HepG2 (cell line): ENCODE results near the gene XRCC1. TPM values are rescaled to one million over a fixed set of nuclear protein-coding genes. Genes with fewer than 3 reads are reported as not detected.

Experiments
- ATAC-seq: fragments of 200-7000 bp; cut with Tn5 transposase; 3 replicates; pipeline ENCODE4 v1.9.1; 2020; ENCODE audit warnings: mild to moderate bottlenecking, moderate library complexity
- BruUV-seq: library from RNA; stranded (reverse); fragments of 400-500 nt; replicated peaks from 2 replicates; lab custom pipeline; 2021; lab: Mats Ljungman, UMichigan
- CTCF ChIA-PET: fragments of 300-600 bp; formaldehyde crosslinking; extraction: SDS; loops from one replicate; lab custom pipeline; 2021; ENCODE audit warnings: low total read pairs, inconsistent platforms, low intra/inter-chr PET ratio; lab: Yijun Ruan, JAX
- POLR2A ChIA-PET: fragments of 350-600 bp; sonication (Branson Sonifier 250); formaldehyde crosslinking; loops from one replicate; lab custom pipeline; 2020; ENCODE audit warnings: antibody characterized with exemption, inconsistent platforms; lab: Yijun Ruan, JAX
- DNase-seq: peaks from one replicate; pipeline ENCODE4 v3.0.0-alpha.2; 2015; ENCODE audit warnings: low spot score
- FAIRE-seq: peaks from 3 replicates; lab custom pipeline; 2011; peaks lifted over from hg19 to GRCh38; lab: Jason Lieb, UNC
- H2AFZ ChIP-seq: one replicate; pipeline ENCODE4 v1.6.1; 2011; ENCODE audit warnings: low read length, inconsistent platforms
- H3K27ac ChIP-seq: fragments of 300-600 bp; 3 replicates; pipeline ENCODE4 v1.8.0; 2011; ENCODE audit warnings: mixed run types, mild to moderate bottlenecking, mixed read lengths, low read length, inconsistent platforms; ENCODE audit not compliant: insufficient read depth; ENCODE audit errors: extremely low read length
- H3K27me3 ChIP-seq, 2 experiments: fragments of 200-600 bp in 1 of 2; 2 replicates in 1 of 2; 3 replicates in 1 of 2; pipeline versions ENCODE4 v1.6.0 to v1.8.0; 2011; ENCODE audit warnings: low read length in 2 of 2, mild to moderate bottlenecking in 2 of 2, moderate library complexity in 2 of 2, inconsistent platforms in 1 of 2; ENCODE audit not compliant: insufficient read depth in 2 of 2, control insufficient read depth in 1 of 2
- H3K36me3 ChIP-seq, 2 experiments: fragments of 200-600 bp in 1 of 2; replicated peaks in 1 of 2; 2 replicates in 1 of 2; 3 replicates in 1 of 2; pipeline versions ENCODE4 v1.5.1 to v1.8.0; 2011; ENCODE audit warnings: low read length in 2 of 2, inconsistent platforms in 1 of 2; ENCODE audit not compliant: insufficient read depth in 2 of 2, control insufficient read depth in 1 of 2
- H3K4me1 ChIP-seq: 2 replicates; pipeline ENCODE4 v1.5.1; 2012; ENCODE audit warnings: low read length, inconsistent platforms; ENCODE audit not compliant: insufficient read depth
- H3K4me2 ChIP-seq: 2 replicates; pipeline ENCODE4 v1.6.0; 2011; ENCODE audit warnings: low read depth, low read length, inconsistent platforms
- H3K4me3 ChIP-seq, 3 experiments: fragments of 200-600 bp in 1 of 3; sonication (generic), shearing (Covaris generic) in 1 of 3; replicated peaks in 1 of 3; 2 replicates each; pipeline ENCODE4 v1.5.1; 2011 to 2016; ENCODE audit warnings: low read length in 3 of 3, inconsistent platforms in 2 of 3, low read depth in 2 of 3, mild to moderate bottlenecking in 2 of 3, control low read depth in 1 of 3, mixed read lengths in 1 of 3; ENCODE audit not compliant: insufficient read depth in 1 of 3
- H3K79me2 ChIP-seq: one replicate; pipeline ENCODE4 v1.6.1; 2011; ENCODE audit warnings: low read length, inconsistent platforms; ENCODE audit not compliant: insufficient read depth
- H3K9ac ChIP-seq: 2 replicates; pipeline ENCODE4 v1.6.0; 2011; ENCODE audit warnings: mild to moderate bottlenecking, low read depth, low read length, inconsistent platforms; ENCODE audit not compliant: insufficient read depth
- H3K9me3 ChIP-seq: 2 replicates; pipeline ENCODE4 v1.5.1; 2012; ENCODE audit warnings: mild to moderate bottlenecking, low read length
- H4K20me1 ChIP-seq: 2 replicates; pipeline ENCODE4 v1.6.0; 2011; ENCODE audit warnings: inconsistent platforms, mild to moderate bottlenecking, low read length, moderate library complexity; ENCODE audit not compliant: insufficient read depth
- ATAD3A ChIP-seq: sonication (generic); formaldehyde crosslinking; IDR thresholded peaks from 2 replicates; pipeline ENCODE4 v1.4.0; 2020; ENCODE audit warnings: missing genetic modification reagents
- CCAR2 ChIP-seq: fragments of 200-400 bp; formaldehyde crosslinking; optimal IDR thresholded peaks from 2 replicates; pipeline ENCODE3; 2018; ENCODE audit warnings: low read depth, mild to moderate bottlenecking, low read length, moderate library complexity
- HCFC1 ChIP-seq: fragments of 150-350 bp; IDR thresholded peaks from 2 replicates; pipeline ENCODE4 v1.6.1; 2014; ENCODE audit warnings: low read depth, low read length
- MATR3 ChIP-seq: sonication (generic); formaldehyde crosslinking; IDR thresholded peaks from 2 replicates; pipeline ENCODE4 v1.4.0; 2020; ENCODE audit warnings: missing genetic modification reagents
- REL ChIP-seq: sonication (generic); formaldehyde crosslinking; conservative IDR thresholded peaks from 2 replicates; pipeline ENCODE4 v1.8.0; 2022; ENCODE audit warnings: mild to moderate bottlenecking, missing genetic modification reagents, moderate library complexity
- REPIN1 ChIP-seq: sonication (generic); formaldehyde crosslinking; IDR thresholded peaks from 2 replicates; pipeline ENCODE4 v1.8.0; 2022; ENCODE audit warnings: missing genetic modification reagents, low read depth, mild to moderate bottlenecking, borderline replicate concordance
- SKI ChIP-seq: fragments of 450-650 bp; IDR thresholded peaks from one replicate; pipeline ENCODE4 v1.6.1; 2018; ENCODE audit warnings: mild to moderate bottlenecking; ENCODE audit not compliant: partially characterized antibody
- SMARCC2 ChIP-seq: fragments of 450-650 bp; IDR thresholded peaks from 2 replicates; pipeline ENCODE4 v1.6.1; 2017; ENCODE audit warnings: antibody characterized with exemption, mild to moderate bottlenecking
- U2AF2 ChIP-seq: fragments of 200-400 bp; formaldehyde crosslinking; IDR thresholded peaks from 2 replicates; pipeline ENCODE4 v1.6.1; 2017; ENCODE audit warnings: low read depth, mild to moderate bottlenecking, low read length
- ZNF224 ChIP-seq: sonication (generic); formaldehyde crosslinking; IDR thresholded peaks from 2 replicates; pipeline ENCODE4 v1.5.0; 2020; ENCODE audit warnings: mild to moderate bottlenecking, missing genetic modification reagents
- ZNF773 ChIP-seq: sonication (generic); formaldehyde crosslinking; IDR thresholded peaks from 2 replicates; pipeline ENCODE4 v1.4.0; 2020; ENCODE audit warnings: missing genetic modification reagents, borderline replicate concordance
- ZNF777 ChIP-seq: sonication (generic); formaldehyde crosslinking; IDR thresholded peaks from 2 replicates; pipeline ENCODE4 v1.4.0; 2020; ENCODE audit warnings: missing genetic modification reagents
- WGBS: methylation state at CpG from one replicate; pipeline ENCODE4 v1.1.6; 2017; ENCODE audit warnings: low lambda C conversion rate; 5-methylcytosine and 5-hydroxymethylcytosine counted together
- in situ Hi-C: cut with HindIII; loops from 2 replicates; pipeline ENCODE4 v1.10.0; 2017; ENCODE audit warnings: low pct_unique_long_range_greater_than_20kb; ENCODE audit not compliant: extremely low pct_ligation_motif_present
- intact Hi-C: fragments of 100-400 bp; cut with micrococcal nuclease; formaldehyde crosslinking; loops from one replicate; pipeline ENCODE4 v1.10.0; 2022; ENCODE audit not compliant: unreplicated experiment
- polyA plus RNA-seq, 8 experiments: library from polyadenylated mRNA; depleted of rRNA in 3 of 8; stranded (reverse) in 7 of 8; unstranded in 1 of 8; fragments of >200 nt; fragmentation: Illumina TruSeq in 4 of 8; extraction: Trizol in 4 of 8; gene quantifications; 2 replicates each; pipeline versions ENCODE4 v1.2.1 to v1.2.3, GENCODE V29; 2011 to 2016; ENCODE audit warnings: low read depth in 4 of 8, missing spikeins in 1 of 8, mixed read lengths in 1 of 8; ENCODE audit not compliant: insufficient read depth in 1 of 8
- total RNA-seq, 5 experiments: library from RNA; depleted of rRNA; stranded (reverse); fragments of >200 nt; fragmentation: Illumina TruSeq; extraction: Trizol; gene quantifications; 2 replicates each; pipeline ENCODE4 v1.2.3, GENCODE V29; 2016; ENCODE audit warnings: low read depth in 1 of 5

Gene XRCC1
- total and polyA plus RNA-seq, 2 of the 13 experiments (the other 11 are each of a cell fraction or from before 2014, with no cell fraction given): 24.7 to 26.3 TPM

DNA sequence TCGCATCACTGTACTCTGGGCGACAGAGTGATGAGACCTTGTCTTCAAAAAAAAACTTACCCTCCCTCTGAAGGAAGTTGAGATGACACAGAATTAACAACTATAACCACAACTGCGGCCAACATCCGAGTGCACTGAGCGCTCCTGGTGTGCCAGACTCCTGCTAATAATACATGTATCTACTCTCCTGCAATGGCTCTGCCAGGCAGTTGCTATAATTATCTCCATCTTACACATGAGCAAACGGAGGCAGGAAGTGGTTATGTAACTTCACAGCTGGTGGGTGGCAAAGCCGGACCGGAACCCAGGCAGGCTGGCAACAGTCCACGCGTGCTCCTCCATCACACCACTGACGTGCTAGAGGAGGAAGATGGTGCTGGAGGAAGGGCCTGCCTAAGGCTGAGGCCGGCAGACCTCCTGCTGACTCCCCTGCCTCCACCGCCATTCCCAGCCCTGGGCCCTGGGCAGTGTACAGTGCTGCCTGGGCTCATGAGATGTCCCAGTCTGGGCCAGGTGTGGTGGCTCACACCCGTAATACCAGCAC is 12.6 kb downstream of the XRCC1 start:
- 86% methylated on average over 7 of the region's 14 CpGs for WGBS
- ATAC-seq (no peak), FAIRE-seq (no peak), DNase-seq (no peak)
- Histone ChIP-seq H3K9ac (no peak overlapping the region), H3K79me2 (no peaks in the 10 kb centered on the region), H3K4me2 (no peak overlapping the region), H3K4me3 (no peak overlapping the region), H4K20me1 (no peaks in the 10 kb centered on the region), H3K4me1 (no peaks in the 10 kb centered on the region), H3K27ac (no peak overlapping the region), H3K27me3 (no peaks in the 10 kb centered on the region), H3K36me3 (peaks cover 1 to 24% of the 10 kb centered on the region in 2 experiments; a peak in 3 of 5 replicates), H3K9me3 (no peaks in the 10 kb centered on the region), H2AFZ (no peak overlapping the region)
- ChIA-PET CTCF (no interaction called here), POLR2A (no interaction called here)
- in situ Hi-C loops: no loop called here
- intact Hi-C loops: no loop called here
- no TSS peak for BruUV-seq
- TF ChIP-seq ZNF773 (CRISPR knock-in tag) (no peak), REPIN1 (CRISPR knock-in tag) (no peak), ZNF777 (CRISPR knock-in tag) (no peak), REL (CRISPR knock-in tag) (no peak), ATAD3A (no peak), ZNF224 (no peak), SKI (no peak), SMARCC2 (no peak), HCFC1 (no peak), U2AF2 (no peak), MATR3 (CRISPR knock-in tag) (no peak), CCAR2 (no peak)
